A673 (cell line): ENCODE data around the gene HPN. TPM values are rescaled to one million over a fixed set of nuclear protein-coding genes. Genes with fewer than 3 reads are reported as not detected.
A peak's percentile ranks its signal among the peaks of the same experiment; 100 is the strongest.

Experiments used
- BruUV-seq: library from RNA; stranded (reverse); fragments of 400-500 nt; replicated peaks from 2 replicates; lab custom pipeline; 2021; lab: Mats Ljungman, UMichigan
- CTCF ChIA-PET: fragments of 300-600 bp; sonication (Branson Sonifier 250); formaldehyde crosslinking; loops from one replicate; lab custom pipeline; 2022; ENCODE audit warnings: antibody characterized with exemption; lab: Charles Lee
- POLR2A ChIA-PET: fragments of 300-600 bp; sonication (Branson Sonifier 250); formaldehyde crosslinking; loops from one replicate; lab custom pipeline; 2022; ENCODE audit warnings: antibody characterized with exemption; ENCODE audit not compliant: low non-redundant PET; lab: Charles Lee
- DNase-seq: peaks from one replicate; pipeline ENCODE4 v3.0.0-alpha.2; 2015; ENCODE audit warnings: low spot score
- H3K27ac ChIP-seq: fragments of 200-600 bp; sonication (generic); 2 replicates; pipeline ENCODE4 v1.5.1; 2016; ENCODE audit warnings: mixed run types, low read depth, mild to moderate bottlenecking, mixed read lengths, antibody characterized with exemption, low read length; ENCODE audit not compliant: poor library complexity, severe bottlenecking
- H3K27me3 ChIP-seq: fragments of 200-600 bp; sonication (generic); replicated peaks from 2 replicates; pipeline ENCODE4 v1.6.1; 2017; ENCODE audit warnings: mixed run types, low read depth, mild to moderate bottlenecking, mixed read lengths, antibody characterized with exemption, low read length; ENCODE audit not compliant: insufficient read depth, poor library complexity
- H3K36me3 ChIP-seq: fragments of 200-600 bp; sonication (generic); 2 replicates; pipeline ENCODE4 v1.6.1; 2016; ENCODE audit warnings: mixed run types, mild to moderate bottlenecking, mixed read lengths, antibody characterized with exemption, low read length; ENCODE audit not compliant: insufficient read depth, poor library complexity, severe bottlenecking
- H3K4me1 ChIP-seq: fragments of 200-600 bp; sonication (generic); 2 replicates; pipeline ENCODE4 v1.6.1; 2017; ENCODE audit warnings: mixed run types, mild to moderate bottlenecking, mixed read lengths, antibody characterized with exemption, low read length; ENCODE audit not compliant: insufficient read depth, poor library complexity, severe bottlenecking
- H3K4me3 ChIP-seq: fragments of 200-600 bp; sonication (generic); 2 replicates; pipeline ENCODE4 v1.5.1; 2016; ENCODE audit warnings: low read depth, mixed run types, mild to moderate bottlenecking, mixed read lengths, low read length; ENCODE audit not compliant: poor library complexity, severe bottlenecking
- H3K9me3 ChIP-seq: fragments of 200-600 bp; sonication (generic); 2 replicates; pipeline ENCODE4 v1.6.1; 2016; ENCODE audit warnings: mixed run types, low read depth, mild to moderate bottlenecking, mixed read lengths, antibody characterized with exemption, low read length; ENCODE audit not compliant: poor library complexity, severe bottlenecking
- CTCF ChIP-seq: fragments of 300-800, 200-600 bp; sonication (generic); conservative IDR thresholded peaks from 2 replicates; pipeline ENCODE4 v1.5.1; 2017; ENCODE audit warnings: low read depth, mild to moderate bottlenecking, antibody characterized with exemption, low read length, moderate library complexity, mixed read lengths
- EZH2 ChIP-seq: fragments of 200-600 bp; sonication (generic); IDR thresholded peaks from 2 replicates; pipeline ENCODE4 v1.6.1; 2017; ENCODE audit warnings: borderline replicate concordance, low read depth, mild to moderate bottlenecking, mixed read lengths, antibody characterized with exemption, low read length; ENCODE audit not compliant: poor library complexity, severe bottlenecking
- intact Hi-C: fragments of 100-400 bp; cut with micrococcal nuclease; formaldehyde crosslinking; loops from one replicate; pipeline ENCODE4 v1.10.0; 2022; ENCODE audit not compliant: unreplicated experiment
- total RNA-seq: library from RNA; stranded (reverse); gene quantifications from 2 replicates; pipeline ENCODE4 v1.2.3, GENCODE V29; 2021

The HPN gene
- total RNA-seq, 1 experiment from 2014 or later, result not detected

GRCh38 chr19:35061583-35062373 lies 20.3 kb downstream of the HPN start:
- Histone ChIP-seq H3K9me3 (no peaks in the 10 kb centered on the region), H3K4me1 (no peaks in the 10 kb centered on the region), H3K27ac (no peak overlapping the region), H3K36me3 (no peaks in the 10 kb centered on the region), H3K4me3 (no peak overlapping the region), H3K27me3 (peaks cover 3% of the 10 kb centered on the region)
- intact Hi-C loops, result no loop called here
- BruUV-seq, result no TSS peak
- CTCF ChIA-PET, result no interaction called here
- POLR2A ChIA-PET, result no interaction called here
- TF ChIP-seq CTCF (no peak), EZH2 (no peak)
- DNase-seq, result no peak

- Histone ChIP-seq H3K4me3 (no peak overlapping the region), H3K27me3 (no peaks in the 10 kb centered on the region), H3K27ac (no peak overlapping the region), H3K9me3 (no peaks in the 10 kb centered on the region), H3K36me3 (no peaks in the 10 kb centered on the region), H3K4me1 (no peaks in the 10 kb centered on the region)
- TF ChIP-seq EZH2 (no peak), CTCF (no peak)
- ChIA-PET CTCF (no interaction called here), POLR2A (no interaction called here)
- intact Hi-C loops, result no loop called here
- BruUV-seq, result no TSS peak
- no peak for DNase-seq
Measured at GRCh38 chr19:35062942-35063341, 21.4 kb downstream of the HPN start.

- no peak overlapping the region for H3K27ac ChIP-seq
- no peak overlapping the region for H3K4me3 ChIP-seq
- no peaks in the 10 kb centered on the region for H3K36me3 ChIP-seq
- TF ChIP-seq EZH2 (no peak), CTCF (no peak)
- DNase-seq, result peak; percentile 35
- ChIA-PET POLR2A (no interaction called here), CTCF (interaction anchor here (0.6 kb wide), 1 partner anchor 65 kb away, joined by 10 read pairs; no protein-coding TSS in a partner anchor)
- intact Hi-C loops, result no loop called here
- H3K4me1 ChIP-seq, result no peaks in the 10 kb centered on the region
- no TSS peak for BruUV-seq
- no peaks in the 10 kb centered on the region for H3K9me3 ChIP-seq
- H3K27me3 ChIP-seq, result no peaks in the 10 kb centered on the region
Measured at GRCh38 chr19:35063940-35064818, 22.7 kb downstream of the HPN start.
